NT2/D1 (cell line): ENCODE results near the gene FARS2.

Source experiments
- SUZ12 ChIP-seq: IDR thresholded peaks from 2 replicates; pipeline ENCODE4 v1.6.1; 2011; ENCODE audit not compliant: insufficient read length, insufficient read depth; ENCODE audit errors: extremely low read depth
- ZNF274 ChIP-seq: IDR thresholded peaks from 2 replicates; pipeline ENCODE4 v1.6.1; 2011; ENCODE audit warnings: mild to moderate bottlenecking, low read depth, low read length

DNA sequence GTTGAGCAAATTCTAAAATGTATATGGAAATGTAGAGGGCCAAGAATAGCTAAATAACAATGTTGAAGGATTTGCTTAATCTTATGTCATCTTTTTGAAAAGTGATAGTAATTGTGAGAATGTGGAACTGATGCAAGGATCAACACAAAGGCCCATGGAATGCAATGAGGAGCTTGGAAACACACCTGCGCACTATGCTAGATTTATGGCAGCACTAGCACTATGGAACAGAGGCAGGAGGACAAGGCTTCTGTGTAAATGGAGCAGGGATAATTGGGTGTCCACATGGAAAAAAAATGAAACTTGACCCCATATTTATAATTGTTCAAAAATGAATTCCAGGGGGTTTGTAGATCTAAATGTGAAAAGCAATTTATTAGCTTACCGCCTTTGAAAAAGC, 298.3 kb downstream of the FARS2 start:
- no peak for TF ChIP-seq SUZ12
- TF ChIP-seq ZNF274: no peak
